Suprapubic skin (tissue), 4 donors: ENCODE measurements around the gene PRR32. TPM values are rescaled to one million over a fixed set of nuclear protein-coding genes. Genes with fewer than 3 reads are reported as not detected.
"Not testable (repeated sequence)": the region's sequence is repeated elsewhere in the genome, so short reads cannot be mapped to it uniquely, and the experiment has no call there.

Source experiments
- DNase-seq, 2 donors: peaks; one replicate each; pipeline ENCODE4 v3.0.0-alpha.2; 2019; ENCODE audit warnings: low spot score in 2 of 2
- H3K27ac ChIP-seq: fragments of 200-600 bp; sonication (generic); one replicate; pipeline ENCODE4 v1.5.1; 2019
- H3K27me3 ChIP-seq: fragments of 200-600 bp; sonication (generic); one replicate; pipeline ENCODE4 v1.5.1; 2019
- H3K36me3 ChIP-seq: fragments of 200-600 bp; sonication (generic); one replicate; pipeline ENCODE4 v1.5.1; 2019
- H3K4me1 ChIP-seq: fragments of 200-600 bp; sonication (generic); one replicate; pipeline ENCODE4 v1.5.1; 2019
- H3K4me3 ChIP-seq: fragments of 200-600 bp; sonication (generic); one replicate; pipeline ENCODE4 v1.5.1; 2019; ENCODE audit warnings: mild to moderate bottlenecking
- H3K9me3 ChIP-seq: fragments of 200-600 bp; sonication (generic); one replicate; pipeline ENCODE4 v1.5.1; 2019
- CTCF ChIP-seq, 2 donors: fragments of 200-600 bp in 1 of 2; fragments of 450-650 bp in 1 of 2; sonication (generic) in 1 of 2; IDR thresholded peaks; one replicate each; pipeline ENCODE4 v1.5.1; 2016 to 2019; ENCODE audit warnings: antibody characterized with exemption in 2 of 2, mild to moderate bottlenecking in 1 of 2, moderate library complexity in 1 of 2
- EP300 ChIP-seq: sonication (generic); formaldehyde crosslinking; IDR thresholded peaks from one replicate; pipeline ENCODE4 v1.6.1; 2017; ENCODE audit warnings: antibody characterized with exemption
- POLR2A ChIP-seq, 2 donors: fragments of 450-650 bp; IDR thresholded peaks; one replicate each; pipeline ENCODE4 v1.6.1; 2017; ENCODE audit warnings: antibody characterized with exemption in 2 of 2, mild to moderate bottlenecking in 2 of 2, moderate library complexity in 2 of 2
- POLR2AphosphoS5 ChIP-seq, 3 donors: sonication (generic); formaldehyde crosslinking; IDR thresholded peaks; one replicate each; pipeline ENCODE4 v1.6.1; 2017; ENCODE audit warnings: antibody characterized with exemption in 3 of 3
- WGBS: methylation state at CpG from one replicate; pipeline ENCODE4 v1.1.5; 2018; 5-methylcytosine and 5-hydroxymethylcytosine counted together
- total RNA-seq, 4 donors: library from RNA; depleted of rRNA; stranded (reverse); fragments of >200 nt; gene quantifications; one replicate each; pipeline ENCODE4 v1.1.0, GENCODE V29; 2016

PRR32 gene
- total RNA-seq = not detected

GRCh38 chrX:126819429-126819828, at the start of gene PRR32:
PRR32 (plus strand) TSS chrX:126819729; CDS start chrX:126819844, 115 bp downstream.
- H3K36me3 ChIP-seq = no peaks in the 10 kb centered on the region
- H3K4me3 ChIP-seq = no peak within 1 kb of the TSS
- DNase-seq = no peak
- TF ChIP-seq POLR2A (IDR thresholded peaks at IDR 0.05) = no peak
- no peak for TF ChIP-seq CTCF (IDR thresholded peaks at IDR 0.05)
- no peak for TF ChIP-seq EP300
- no peaks in the 10 kb centered on the region for H3K9me3 ChIP-seq
- no peaks in the 10 kb centered on the region for H3K4me1 ChIP-seq
- no peaks in the 10 kb centered on the region for H3K27me3 ChIP-seq
- H3K27ac ChIP-seq = no peak within 1 kb of the TSS

- no peak for DNase-seq
- H3K27ac ChIP-seq = no peak overlapping the region
- no peaks in the 10 kb centered on the region for H3K36me3 ChIP-seq
- no peaks in the 10 kb centered on the region for H3K9me3 ChIP-seq
- H3K27me3 ChIP-seq = no peaks in the 10 kb centered on the region
- no peak overlapping the region for H3K4me3 ChIP-seq
- WGBS = 6% methylated on average over 5 of the region's 5 CpGs
- TF ChIP-seq EP300 (no peak), CTCF (IDR thresholded peaks at IDR 0.05) (peak in 1 of 2 donors; percentile 33), POLR2A (IDR thresholded peaks at IDR 0.05) (no peak)
- H3K4me1 ChIP-seq = no peaks in the 10 kb centered on the region
Observed at GRCh38 chrX:126770179-126770578, 49.4 kb upstream of the PRR32 start.

GRCh38 chrX:126785539-126785938, 34.0 kb upstream of the PRR32 start:
- TF ChIP-seq POLR2AphosphoS5 (IDR thresholded peaks at IDR 0.05) (no peak), CTCF (IDR thresholded peaks at IDR 0.05) (no peak), EP300 (no peak), POLR2A (IDR thresholded peaks at IDR 0.05) (no peak)
- 94% methylated on average over 2 of the region's 2 CpGs for WGBS

GRCh38 chrX:126799059-126799458, 20.5 kb upstream of the PRR32 start:
- H3K36me3 ChIP-seq = no peaks in the 10 kb centered on the region
- no peak for TF ChIP-seq CTCF (IDR thresholded peaks at IDR 0.05)
- TF ChIP-seq POLR2A (IDR thresholded peaks at IDR 0.05) = no peak
- no peak for TF ChIP-seq POLR2AphosphoS5 (IDR thresholded peaks at IDR 0.05)
- no peak for TF ChIP-seq EP300
- no peak overlapping the region for H3K4me3 ChIP-seq
- H3K27ac ChIP-seq = no peak overlapping the region
- no peaks in the 10 kb centered on the region for H3K27me3 ChIP-seq
- no peaks in the 10 kb centered on the region for H3K4me1 ChIP-seq
- no peak for DNase-seq
- 73% methylated on average over 1 of the region's 1 CpG for WGBS
- H3K9me3 ChIP-seq = no peaks in the 10 kb centered on the region

More at GRCh38 chrX:126785539-126785938, 34.0 kb upstream of the PRR32 start:
- Histone ChIP-seq H3K4me1 (no peaks in the 10 kb centered on the region), H3K4me3 (no peak overlapping the region), H3K27ac (no peak overlapping the region), H3K36me3 (no peaks in the 10 kb centered on the region), H3K27me3 (no peaks in the 10 kb centered on the region), H3K9me3 (no peaks in the 10 kb centered on the region)
- no peak for DNase-seq

- H3K27me3 ChIP-seq, H3K4me3 ChIP-seq, DNase-seq, H3K4me1 ChIP-seq, H3K27ac ChIP-seq, H3K9me3 ChIP-seq, H3K36me3 ChIP-seq: not testable (repeated sequence)
- 74% methylated on average over 3 of the region's 3 CpGs for WGBS
Observed at GRCh38 chrX:126806784-126807183, 12.7 kb upstream of the PRR32 start.

- no peak for DNase-seq
- Histone ChIP-seq H3K4me1 (no peaks in the 10 kb centered on the region), H3K36me3 (no peaks in the 10 kb centered on the region), H3K27ac (no peak overlapping the region), H3K9me3 (no peaks in the 10 kb centered on the region), H3K27me3 (no peaks in the 10 kb centered on the region), H3K4me3 (no peak overlapping the region)
- WGBS = 48% methylated on average over 1 of the region's 1 CpG
- TF ChIP-seq EP300 (no peak), CTCF (IDR thresholded peaks at IDR 0.05) (no peak), POLR2A (IDR thresholded peaks at IDR 0.05) (no peak), POLR2AphosphoS5 (IDR thresholded peaks at IDR 0.05) (no peak)
Observed at GRCh38 chrX:126815806-126816205, 3.7 kb upstream of the PRR32 start.
